GM18526 (cell line): Measurements from ENCODE around the gene SMC4.

Experiments
- POLR2A ChIP-seq: IDR thresholded peaks from 3 replicates; pipeline ENCODE4 v1.6.1; 2011; ENCODE audit not compliant: insufficient read length; ENCODE audit errors: extremely low read depth

Gene SMC4

GRCh38 chr3:160477750-160478149, 78.3 kb downstream of the SMC4 start:
- no peak for TF ChIP-seq POLR2A

- TF ChIP-seq POLR2A = no peak
These were observed 78.9 kb downstream of the SMC4 start for GRCh38 chr3:160478338-160478737.

GRCh38 chr3:160479376-160479775, 79.9 kb downstream of the SMC4 start:
- TF ChIP-seq POLR2A = no peak

- no peak for TF ChIP-seq POLR2A
These were observed 81.5 kb downstream of the SMC4 start for GRCh38 chr3:160480931-160481330.

- TF ChIP-seq POLR2A = no peak
These were observed 82.4 kb downstream of the SMC4 start for GRCh38 chr3:160481856-160482255.

DNA sequence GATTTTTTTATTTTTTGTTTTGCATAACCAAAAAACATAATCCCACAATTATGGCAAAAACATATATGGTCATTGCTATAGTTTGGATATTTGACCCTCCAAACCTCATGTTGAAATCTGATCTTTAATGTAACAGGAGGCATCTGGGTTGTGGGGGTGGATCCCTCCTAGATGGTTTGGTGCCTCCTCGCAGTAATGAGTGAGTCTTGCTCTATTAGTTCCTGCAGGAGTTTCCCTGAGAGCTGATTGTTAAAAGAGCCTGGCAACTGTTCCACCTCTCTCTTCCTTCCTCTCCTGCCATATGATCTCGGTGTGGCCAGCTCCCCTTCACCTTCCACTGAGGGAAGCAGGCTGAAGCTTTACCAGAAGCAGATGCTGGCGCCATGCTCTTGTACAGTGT, 83.3 kb downstream of the SMC4 start:
- no peak for TF ChIP-seq POLR2A
